ENCODE measurements around the gene C1orf116.

The C1orf116 gene

GRCh38 chr1:206985162-206985749 lies 47.3 kb downstream of the C1orf116 start:
- no peak for DNase-seq

DNA sequence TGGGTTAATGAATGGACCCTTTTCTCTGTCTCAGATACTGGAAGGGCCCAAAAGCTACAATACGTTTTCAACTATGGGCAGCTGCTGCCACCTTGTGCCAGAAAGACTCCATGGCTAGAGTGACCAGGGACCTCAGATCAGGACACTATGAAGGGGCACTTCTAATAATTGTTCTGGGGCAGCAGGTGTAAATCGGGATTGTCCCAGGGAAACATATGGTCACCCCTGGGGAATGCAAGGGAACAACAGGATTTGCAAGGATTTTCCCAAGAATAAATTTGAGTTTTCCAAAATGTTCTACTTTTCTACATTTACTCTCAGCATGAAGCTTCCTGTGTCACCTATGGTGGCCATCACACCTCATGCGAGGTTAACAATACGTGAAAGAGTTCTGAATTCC lies 50.3 kb downstream of the C1orf116 start:
- DNase-seq = peak; percentile 49

GRCh38 chr1:206979379-206980043 lies 53.0 kb downstream of the C1orf116 start:
- DNase-seq = no peak

DNA sequence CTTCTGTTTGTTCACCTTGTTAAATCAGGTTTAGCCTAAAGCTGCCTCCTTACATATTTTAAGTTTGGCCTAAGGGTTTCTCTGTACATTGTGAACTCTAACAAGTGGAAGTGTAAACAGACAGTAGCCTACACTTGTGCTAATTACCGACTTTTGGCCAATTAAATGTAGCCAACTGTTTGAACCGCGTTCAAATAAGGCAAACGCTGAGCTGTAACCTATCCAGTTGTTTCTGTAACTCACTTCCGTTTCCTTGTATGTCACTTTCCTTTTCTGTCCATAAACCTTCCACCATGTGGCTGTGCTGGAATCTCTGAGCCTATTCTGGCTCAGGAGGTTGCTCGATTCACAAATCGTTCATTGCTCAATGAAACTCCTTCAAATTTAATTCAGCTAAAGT lies 54.3 kb downstream of the C1orf116 start:
- no peak for DNase-seq

GRCh38 chr1:206975306-206975705 lies 57.2 kb downstream of the C1orf116 start:
- DNase-seq = no peak

GRCh38 chr1:206974140-206974539 lies 58.4 kb downstream of the C1orf116 start:
- DNase-seq = no peak

DNA sequence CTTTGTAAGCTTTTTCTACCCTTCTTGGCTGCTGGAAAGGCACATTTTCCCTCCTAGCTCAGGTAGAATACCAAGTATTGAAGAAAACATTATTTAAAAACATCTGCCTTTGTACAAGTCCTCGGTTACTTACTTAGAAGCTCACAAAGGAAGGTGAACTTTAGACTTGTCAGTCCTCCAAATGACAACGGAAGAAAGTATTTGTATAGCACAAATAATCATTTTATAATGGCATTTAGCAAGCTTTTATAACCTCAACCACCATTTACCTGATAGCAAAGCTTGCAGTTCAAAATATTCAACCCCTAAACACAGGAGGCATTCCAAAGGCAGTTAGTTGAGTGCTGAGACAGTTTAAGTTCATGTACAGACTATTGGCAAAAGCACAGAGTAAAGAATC lies 59.8 kb downstream of the C1orf116 start:
- DNase-seq = no peak

DNA sequence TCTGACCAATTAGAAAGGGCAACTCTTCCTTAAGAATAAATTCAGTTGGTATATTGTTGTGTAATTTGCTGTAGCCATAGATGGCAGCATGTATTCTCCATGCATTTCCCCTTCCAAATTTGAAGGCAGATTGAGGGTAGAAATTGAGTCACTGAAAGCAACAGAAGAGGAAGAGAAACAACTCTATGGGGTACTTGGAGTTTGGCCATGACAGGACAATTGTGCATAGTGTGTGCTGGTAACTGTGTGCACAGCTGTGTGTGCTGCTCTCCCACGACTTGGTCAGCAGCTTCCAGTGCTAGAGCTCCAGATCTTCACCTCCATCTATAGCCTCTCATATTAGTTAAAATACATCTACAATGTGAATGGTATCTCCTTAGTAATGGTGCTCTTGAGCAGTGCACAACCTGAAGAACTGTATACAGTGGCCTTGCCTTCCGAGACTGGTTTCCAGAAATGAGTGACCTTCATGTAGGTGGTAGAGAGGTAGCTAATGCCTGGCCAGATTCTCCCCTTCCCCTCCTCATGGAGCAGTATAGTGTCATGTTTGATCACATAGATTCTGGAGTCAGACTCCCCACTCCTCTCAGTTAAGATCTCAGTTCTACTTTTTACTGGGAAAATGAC lies 61.4 kb downstream of the C1orf116 start:
- no peak for DNase-seq

GRCh38 chr1:206970446-206970845 lies 62.1 kb downstream of the C1orf116 start, which contains the start of gene FCAMR:
TSS of gene FCAMR (minus strand) at chr1:206970460. CDS start at chr1:206970125, 335 bp downstream.
- no peak for DNase-seq

DNA sequence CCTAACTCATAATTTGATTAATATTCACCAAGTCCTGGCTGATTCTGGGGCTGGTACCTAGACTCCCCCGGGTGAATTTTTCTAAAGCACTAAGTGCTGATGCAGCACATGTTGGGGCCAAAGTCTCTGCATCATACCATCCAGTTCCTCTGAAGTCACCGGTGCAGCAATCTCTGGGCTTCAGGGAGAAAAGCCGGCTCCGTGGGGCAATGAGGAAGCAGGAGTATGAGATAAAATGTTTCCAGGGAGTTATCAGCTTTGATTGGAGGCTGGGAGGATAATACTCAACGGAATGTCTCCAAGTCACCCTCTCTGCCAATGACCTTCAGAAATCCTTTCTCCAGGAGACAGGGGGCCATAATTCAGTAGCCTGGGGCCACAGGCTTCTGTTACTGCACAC lies 63.5 kb downstream of the C1orf116 start:
- no peak for DNase-seq

All from activated CD4-positive, CD25-positive, alpha-beta regulatory T cell treated with anti-CD3 and anti-CD28 coated beads, Interleukin-2, amount 50 U/mL, for 72 hours (primary cell).